GM18870 (cell line): ENCODE results near the gene VSTM2L.

Experiments used
- ATAC-seq: cut with Tn5 transposase; IDR thresholded peaks from one replicate; pipeline ENCODE4 v1.9.1; 2021; ENCODE audit warnings: moderate library complexity; ENCODE audit not compliant: unreplicated experiment

The VSTM2L gene

GRCh38 chr20:37899105-37900045 is 3.6 kb upstream of the VSTM2L start:
- ATAC-seq, result no peak

DNA sequence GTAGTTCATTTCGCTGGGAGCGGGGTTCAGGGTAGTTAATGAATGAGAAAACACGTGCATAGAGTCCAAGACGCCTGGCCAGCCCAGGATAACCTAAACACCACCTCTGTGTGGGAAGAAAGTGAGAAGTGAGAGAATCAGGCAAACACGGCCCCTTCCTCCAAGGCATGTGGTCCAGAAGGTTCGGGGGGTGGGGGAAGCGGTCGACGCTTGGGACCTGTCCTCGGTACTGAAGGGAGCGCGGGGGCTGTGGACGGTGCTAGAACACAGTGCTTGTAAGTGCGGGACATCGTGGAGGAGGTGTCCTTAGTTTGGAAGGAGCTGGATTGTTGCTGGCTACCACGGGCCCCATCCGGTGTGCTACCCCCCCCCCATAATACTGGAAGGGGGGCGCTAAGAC is 1.7 kb upstream of the VSTM2L start:
- no peak for ATAC-seq

- no peak for ATAC-seq
Observed at GRCh38 chr20:37901654-37902503, 1.0 kb upstream of the VSTM2L start.

DNA sequence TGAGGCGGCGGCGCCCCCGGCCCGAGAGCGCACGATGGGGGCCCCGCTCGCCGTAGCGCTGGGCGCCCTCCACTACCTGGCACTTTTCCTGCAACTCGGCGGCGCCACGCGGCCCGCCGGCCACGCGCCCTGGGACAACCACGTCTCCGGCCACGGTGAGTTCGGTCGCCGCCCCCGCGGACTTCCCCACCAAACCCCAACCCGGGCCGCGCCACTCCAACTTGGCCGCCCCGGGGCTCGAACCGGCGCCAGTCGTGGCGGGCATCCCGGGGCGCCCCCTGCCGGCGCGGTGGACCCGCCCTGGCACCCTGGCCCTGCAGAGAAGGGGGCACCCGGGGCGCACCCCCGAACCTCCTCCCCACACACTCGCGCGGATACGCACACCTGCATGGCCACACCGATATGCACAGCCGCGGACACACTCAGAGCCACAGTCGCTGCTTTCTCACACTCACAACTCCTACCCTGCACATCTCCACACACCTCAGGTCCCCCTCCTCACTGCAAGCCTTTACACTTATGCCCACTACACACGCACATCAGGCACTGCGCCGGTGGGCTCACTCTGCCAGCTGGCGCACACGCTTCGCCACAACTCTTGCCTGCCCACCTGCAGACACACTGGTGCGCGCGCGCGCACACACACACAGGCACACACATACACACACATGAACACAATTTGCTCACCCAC is 535 bp downstream of the VSTM2L start:
- no peak for ATAC-seq

- no peak for ATAC-seq
Observed at GRCh38 chr20:37904008-37904642, 1.2 kb downstream of the VSTM2L start.

DNA sequence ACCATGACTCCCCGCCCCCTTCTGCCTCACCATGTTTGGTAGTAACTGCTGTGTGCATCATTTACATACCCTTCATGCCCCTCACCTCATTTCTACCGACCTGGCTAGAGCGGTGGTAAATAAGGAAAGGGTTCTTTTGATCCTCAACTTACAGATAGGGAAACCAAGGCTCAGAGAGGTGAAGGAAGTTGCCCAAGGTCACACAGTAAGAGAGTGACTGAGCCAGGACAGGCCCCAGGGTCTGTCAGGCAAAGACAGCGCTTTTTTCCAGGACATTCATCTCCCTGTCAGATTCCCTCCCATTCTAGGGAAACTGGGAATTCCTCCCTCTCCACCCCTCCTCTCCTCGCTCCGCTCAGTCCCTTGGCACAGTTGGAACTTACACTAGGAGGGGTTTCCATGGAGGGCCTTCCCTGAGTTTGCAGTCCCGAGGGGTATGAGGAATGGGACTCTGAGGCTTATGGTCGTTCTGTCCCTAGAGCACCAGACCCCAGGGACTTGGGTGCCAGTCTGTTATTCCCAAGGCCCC is 2.0 kb downstream of the VSTM2L start:
- no peak for ATAC-seq

- no peak for ATAC-seq
Observed at GRCh38 chr20:37905671-37906613, 3.0 kb downstream of the VSTM2L start.

GRCh38 chr20:37907330-37907676 is 4.4 kb downstream of the VSTM2L start:
- ATAC-seq, result no peak

DNA sequence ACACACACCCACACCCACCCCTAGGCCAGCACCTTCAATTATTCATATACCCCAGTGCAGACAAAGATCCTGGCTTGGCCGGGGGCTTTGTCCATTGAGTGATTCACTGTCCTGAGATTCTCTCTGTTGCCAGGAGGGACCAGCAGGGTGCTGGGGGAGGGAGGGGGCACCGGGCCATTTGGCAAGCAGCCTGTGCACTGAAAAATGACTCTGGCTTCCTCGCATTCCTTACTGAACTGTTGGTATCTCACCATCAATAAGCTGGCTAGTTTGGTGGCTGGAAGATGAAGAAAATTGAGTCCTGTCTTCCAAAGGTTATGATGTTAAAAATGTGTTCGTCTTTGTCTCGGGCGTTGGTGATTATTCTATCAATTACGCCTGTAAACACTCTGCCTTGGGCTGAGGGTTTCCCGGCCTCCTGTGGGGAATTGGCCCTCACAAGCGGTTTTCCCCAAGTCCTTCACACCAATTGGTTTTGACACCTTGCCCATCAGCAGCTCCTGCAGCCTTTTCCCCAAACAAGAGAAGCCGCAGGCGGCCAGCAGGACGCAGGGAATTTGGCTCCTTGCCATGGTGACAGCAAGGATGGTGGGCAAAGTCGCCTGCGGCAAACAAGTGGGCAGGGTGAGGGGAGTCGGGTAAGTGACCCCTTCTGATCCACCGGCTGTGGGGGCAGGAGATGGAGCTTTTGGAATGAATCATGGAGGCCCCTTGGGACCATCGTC is 4.9 kb downstream of the VSTM2L start:
- no peak for ATAC-seq

DNA sequence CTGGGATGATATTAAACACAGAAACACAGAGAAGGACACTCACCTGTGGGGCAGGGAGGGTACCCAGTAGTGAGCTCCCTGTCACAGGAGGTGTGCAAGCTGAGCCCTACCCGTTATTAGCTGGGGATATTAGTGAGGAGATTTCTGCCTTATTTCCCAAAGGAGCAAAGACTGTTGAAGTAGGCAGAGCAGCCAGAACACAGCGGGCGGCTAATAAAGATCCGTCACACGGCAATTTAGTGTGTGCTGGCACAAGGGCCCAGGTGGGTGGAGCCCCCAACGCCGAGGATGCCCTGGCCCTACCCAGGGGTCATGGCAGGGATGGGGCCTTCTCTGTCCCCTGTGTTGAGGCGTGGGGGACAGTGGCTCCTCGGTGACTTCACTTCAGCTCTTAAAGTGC is 8.3 kb downstream of the VSTM2L start:
- ATAC-seq, result no peak

DNA sequence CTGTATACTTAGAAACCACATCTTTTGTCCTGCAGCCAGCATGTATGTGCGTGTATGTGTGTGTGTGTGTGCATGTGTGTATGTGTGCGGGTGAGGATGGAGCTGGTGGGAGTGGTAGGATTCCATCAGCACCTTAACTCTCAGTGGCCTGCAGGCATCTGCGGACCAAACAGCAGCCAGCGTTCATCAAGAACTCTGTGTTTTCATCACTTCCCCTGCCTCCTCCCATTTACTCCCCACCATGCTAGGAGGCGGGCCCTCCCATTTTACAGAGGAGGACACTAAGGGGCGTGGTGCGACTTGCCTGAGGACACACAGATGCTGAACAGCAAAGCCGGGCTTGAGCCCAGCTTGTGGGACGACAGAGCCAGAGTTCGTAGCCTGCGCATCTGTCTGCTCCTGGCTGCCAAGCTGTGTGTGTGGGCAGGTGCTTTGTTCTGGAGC is 8.9 kb downstream of the VSTM2L start:
- ATAC-seq, result no peak

DNA sequence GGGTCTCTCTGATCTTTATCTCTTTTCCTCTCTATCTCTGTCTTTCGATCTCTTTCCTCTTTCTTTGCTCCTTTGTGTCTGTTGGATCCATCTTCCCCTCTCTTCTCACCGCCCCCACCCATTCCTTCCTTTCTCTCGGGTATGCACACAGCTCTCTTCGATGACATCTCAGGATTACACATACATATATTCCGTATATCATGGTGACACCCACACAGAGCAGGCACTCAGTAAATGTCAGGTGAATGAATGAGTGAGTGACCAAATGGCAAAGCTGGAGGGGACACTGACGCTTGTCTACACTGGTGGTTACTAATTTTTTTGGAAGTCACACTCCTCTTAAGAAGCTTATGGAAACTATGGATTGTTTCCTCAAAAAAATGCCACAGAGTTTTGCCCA is 9.9 kb downstream of the VSTM2L start:
- no peak for ATAC-seq

DNA sequence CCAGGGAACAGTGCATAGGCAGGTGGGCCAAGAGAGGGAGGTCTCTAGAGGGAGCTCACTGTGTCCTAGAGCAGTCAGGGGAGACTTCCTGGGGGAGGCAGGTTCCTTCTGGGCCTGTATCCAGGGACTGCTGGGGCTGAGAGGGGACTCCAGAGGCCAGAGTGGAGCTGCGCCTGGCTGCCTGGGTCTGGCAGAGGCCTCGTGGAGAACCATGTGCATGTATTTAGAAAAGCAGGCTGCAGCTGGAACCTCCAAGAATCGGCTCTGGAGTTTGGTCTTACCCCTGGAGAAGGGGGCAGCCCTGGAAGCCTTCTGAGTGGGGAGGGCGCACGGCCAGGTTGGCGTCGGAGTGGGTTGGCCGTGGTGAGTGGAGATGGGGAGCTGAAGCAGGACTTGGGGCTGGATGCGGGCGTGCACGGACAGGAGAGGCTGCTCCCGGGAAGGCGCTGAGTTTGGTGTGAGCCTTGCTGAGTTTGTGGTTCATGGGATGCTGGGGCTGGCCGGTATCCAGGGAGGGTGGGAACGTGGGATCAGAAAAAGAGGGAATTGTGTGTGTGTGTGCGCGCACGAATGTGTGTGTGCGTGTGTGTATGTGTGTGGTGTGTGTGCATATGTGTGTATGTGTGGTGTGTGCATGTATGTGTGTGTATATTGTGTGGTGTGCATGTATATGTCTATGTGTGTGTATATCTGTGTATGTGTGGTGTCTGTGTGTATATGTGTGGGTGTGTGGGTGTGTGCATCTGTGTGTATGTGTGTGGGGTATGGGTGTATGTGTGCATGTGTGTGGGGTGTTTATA is 10.8 kb downstream of the VSTM2L start:
- ATAC-seq, result no peak

GRCh38 chr20:37914367-37914671 is 11.4 kb downstream of the VSTM2L start:
- ATAC-seq, result no peak

GRCh38 chr20:37914672-37915433 is 11.9 kb downstream of the VSTM2L start:
- no peak for ATAC-seq

- ATAC-seq, result no peak
Observed at GRCh38 chr20:37915434-37915787, 12.5 kb downstream of the VSTM2L start.

- no peak for ATAC-seq
Observed at GRCh38 chr20:37915800-37916570, 13.1 kb downstream of the VSTM2L start.
